Large intestine (tissue), 3 donors: Measurements from ENCODE around the gene MOGAT3. TPM values are rescaled to one million over a fixed set of nuclear protein-coding genes. Genes with fewer than 3 reads are reported as not detected.

Experiments used
- DNase-seq, 2 donors: peaks; one replicate each; pipeline versions ENCODE4 v3.0.0 to v3.0.0-alpha.2; 2013
- H3K27ac ChIP-seq: one replicate; pipeline ENCODE4 v1.5.1; 2013; ENCODE audit warnings: low read length
- H3K27me3 ChIP-seq: 2 replicates; pipeline ENCODE4 v1.6.1; 2013; ENCODE audit warnings: low read length; ENCODE audit not compliant: control insufficient read depth, insufficient read depth
- H3K36me3 ChIP-seq: 2 replicates; pipeline ENCODE4 v1.6.1; 2013; ENCODE audit warnings: low read length; ENCODE audit not compliant: control insufficient read depth, insufficient read depth
- H3K4me1 ChIP-seq: one replicate; pipeline ENCODE4 v1.6.1; 2013; ENCODE audit warnings: low read length; ENCODE audit not compliant: control insufficient read depth, insufficient read depth
- H3K4me3 ChIP-seq: one replicate; pipeline ENCODE4 v1.5.1; 2013; ENCODE audit warnings: low read length
- H3K9me3 ChIP-seq: one replicate; pipeline ENCODE4 v1.6.1; 2013; ENCODE audit warnings: mild to moderate bottlenecking, low read depth, low read length, moderate library complexity; ENCODE audit not compliant: control insufficient read depth
- WGBS: methylation state at CpG from one replicate; pipeline ENCODE4 v1.1.5; 2013; ENCODE audit warnings: low lambda C conversion rate; ENCODE audit not compliant: insufficient coverage; 5-methylcytosine and 5-hydroxymethylcytosine counted together
- polyA plus RNA-seq: library from polyadenylated mRNA; unstranded; fragments of 120-200 nt; gene quantifications from one replicate; pipeline ENCODE4 v1.2.1, GENCODE V29; 2013

Gene MOGAT3
- polyA plus RNA-seq, 1 donor: 72.1 TPM

DNA sequence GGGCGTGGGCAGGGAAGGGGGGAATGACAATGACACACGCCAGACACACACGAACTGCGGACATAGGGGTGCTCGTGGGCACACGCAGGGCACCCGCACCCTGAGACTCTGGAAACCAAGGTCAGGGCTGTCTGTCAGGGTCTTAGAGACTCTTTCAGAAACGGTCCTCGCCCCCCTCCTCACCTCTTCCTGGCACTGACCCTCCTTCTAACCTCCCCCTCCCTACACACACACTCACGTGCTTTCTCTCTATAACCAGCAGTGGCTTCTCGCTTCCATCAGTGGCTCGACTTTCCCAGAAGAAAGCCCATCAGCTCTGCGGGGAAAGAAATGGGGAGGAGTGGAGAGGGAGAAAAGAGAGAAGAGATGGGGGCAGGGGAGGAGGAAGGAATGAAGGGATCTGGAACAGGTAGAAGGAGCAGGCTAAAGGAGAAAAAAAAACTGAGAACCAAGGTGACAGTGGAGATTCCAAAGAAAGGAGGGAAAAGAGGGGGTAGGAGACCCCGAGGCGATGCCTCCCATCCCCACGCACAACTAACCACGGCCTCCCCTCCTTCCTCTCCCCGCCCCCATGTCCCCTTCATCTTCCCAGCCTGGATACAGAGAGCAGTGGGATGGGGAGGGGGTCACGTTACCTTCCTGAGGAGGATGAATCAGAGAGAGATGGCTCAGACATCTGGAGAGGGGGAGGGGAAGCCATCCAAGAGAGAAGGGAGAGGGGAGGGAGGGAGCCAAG lies 33.8 kb downstream of the MOGAT3 start:
- H3K4me3 ChIP-seq: no peak overlapping the region
- H3K36me3 ChIP-seq: no peaks in the 10 kb centered on the region
- peaks cover 93% of the 10 kb centered on the region for H3K27me3 ChIP-seq
- H3K27ac ChIP-seq: no peak overlapping the region
- peak in 1 of 2 donors; percentile 2 for DNase-seq
- peaks cover 46% of the 10 kb centered on the region for H3K4me1 ChIP-seq
- peaks cover 16% of the 10 kb centered on the region for H3K9me3 ChIP-seq
- WGBS: no CpG with 5 or more reads among the region's 19 CpGs

- Histone ChIP-seq H3K36me3 (no peaks in the 10 kb centered on the region), H3K27ac (no peak overlapping the region), H3K27me3 (peaks cover 92% of the 10 kb centered on the region), H3K9me3 (peaks cover 16% of the 10 kb centered on the region), H3K4me3 (no peak overlapping the region), H3K4me1 (peaks cover 41% of the 10 kb centered on the region)
- no peak for DNase-seq
- no CpG with 5 or more reads among the region's 11 CpGs for WGBS
These were observed 34.3 kb downstream of the MOGAT3 start for GRCh38 chr7:101166648-101166908.

- WGBS: no CpG with 5 or more reads among the region's 38 CpGs
These were observed 34.7 kb downstream of the MOGAT3 start for GRCh38 chr7:101165958-101166647.

GRCh38 chr7:101165075-101165957 lies 35.5 kb downstream of the MOGAT3 start, which contains the start of gene VGF:
VGF (minus strand) TSS chr7:101165569; CDS start chr7:101164843, 726 bp downstream.
- WGBS: 0% methylated on average over 6 of the region's 74 CpGs
- peak within 1 kb of the TSS; percentile 2 for H3K4me3 ChIP-seq
- peaks cover 41% of the 10 kb centered on the region for H3K4me1 ChIP-seq
- H3K9me3 ChIP-seq: peaks cover 16% of the 10 kb centered on the region
- H3K27me3 ChIP-seq: peaks cover 79% of the 10 kb centered on the region
- peaks cover 1% of the 10 kb centered on the region for H3K36me3 ChIP-seq
- no peak within 1 kb of the TSS for H3K27ac ChIP-seq
- peak; percentile 94 to 95 for DNase-seq

More at GRCh38 chr7:101165958-101166647, 34.7 kb downstream of the MOGAT3 start:
- H3K4me1 ChIP-seq: peaks cover 41% of the 10 kb centered on the region
- H3K27ac ChIP-seq: no peak overlapping the region
- H3K36me3 ChIP-seq: no peaks in the 10 kb centered on the region
- H3K9me3 ChIP-seq: peaks cover 16% of the 10 kb centered on the region
- H3K27me3 ChIP-seq: peaks cover 87% of the 10 kb centered on the region
- no peak overlapping the region for H3K4me3 ChIP-seq
- DNase-seq: peak in 1 of 2 donors; percentile 14

- Histone ChIP-seq H3K36me3 (peaks cover 12% of the 10 kb centered on the region), H3K27ac (no peak overlapping the region), H3K9me3 (peaks cover 12% of the 10 kb centered on the region), H3K4me1 (peaks cover 32% of the 10 kb centered on the region), H3K4me3 (no peak overlapping the region), H3K27me3 (peaks cover 68% of the 10 kb centered on the region)
- WGBS: no CpG with 5 or more reads among the region's 75 CpGs
- DNase-seq: peak in 1 of 2 donors; percentile 38
These were observed 36.6 kb downstream of the MOGAT3 start for GRCh38 chr7:101164071-101164840.

DNA sequence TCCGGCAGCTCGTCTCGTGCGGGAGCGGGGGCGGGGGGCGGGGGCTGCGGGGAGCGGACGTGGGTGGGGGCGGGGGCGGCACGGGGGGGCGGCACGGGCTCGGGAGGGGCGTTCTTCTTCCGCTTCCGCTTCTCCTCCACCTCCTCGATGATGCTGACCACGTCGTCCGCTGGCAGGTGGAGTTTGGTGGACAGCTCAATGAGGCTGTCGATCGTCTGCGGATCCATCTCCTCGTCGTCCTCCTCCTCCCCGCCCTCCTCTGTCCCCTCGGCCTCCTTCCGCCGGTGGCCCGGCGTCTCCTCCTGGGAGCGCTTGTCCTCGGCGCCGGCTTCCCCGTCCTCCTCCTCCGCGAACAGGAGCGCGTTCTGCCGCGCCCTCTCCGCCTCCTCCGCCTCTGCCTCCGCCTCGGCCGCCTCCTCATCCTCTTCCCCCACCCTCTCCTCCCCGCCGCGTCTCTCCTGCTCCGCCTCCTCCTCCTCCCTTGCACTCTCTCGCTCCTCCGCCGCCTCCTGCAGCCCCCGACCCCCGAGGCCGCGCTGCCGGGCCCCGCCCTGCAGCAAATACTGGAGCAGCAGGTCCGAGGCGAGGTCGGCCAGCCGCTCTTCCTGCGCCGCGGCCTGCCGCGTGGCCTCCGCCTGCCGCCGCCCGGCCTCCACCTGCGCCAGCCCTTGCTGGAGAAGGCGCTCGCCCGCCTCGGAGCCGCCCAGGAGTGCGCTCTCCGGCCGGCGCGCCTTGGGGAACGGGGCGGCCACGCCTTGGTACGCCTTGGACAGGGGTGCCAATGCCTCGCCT lies 37.4 kb downstream of the MOGAT3 start:
- peaks cover 12% of the 10 kb centered on the region for H3K9me3 ChIP-seq
- H3K36me3 ChIP-seq: peaks cover 19% of the 10 kb centered on the region
- peaks cover 31% of the 10 kb centered on the region for H3K4me1 ChIP-seq
- WGBS: no CpG with 5 or more reads among the region's 92 CpGs
- H3K4me3 ChIP-seq: peak overlapping the region; percentile 21
- no peak overlapping the region for H3K27ac ChIP-seq
- peak in 1 of 2 donors; percentile 28 for DNase-seq
- H3K27me3 ChIP-seq: peaks cover 61% of the 10 kb centered on the region

GRCh38 chr7:101162551-101163278 lies 38.1 kb downstream of the MOGAT3 start:
- peaks cover 53% of the 10 kb centered on the region for H3K27me3 ChIP-seq
- H3K36me3 ChIP-seq: peaks cover 25% of the 10 kb centered on the region
- H3K4me3 ChIP-seq: no peak overlapping the region
- WGBS: no CpG with 5 or more reads among the region's 74 CpGs
- H3K4me1 ChIP-seq: peaks cover 31% of the 10 kb centered on the region
- H3K9me3 ChIP-seq: peaks cover 12% of the 10 kb centered on the region
- H3K27ac ChIP-seq: no peak overlapping the region
- peak in 1 of 2 donors; percentile 74 for DNase-seq

DNA sequence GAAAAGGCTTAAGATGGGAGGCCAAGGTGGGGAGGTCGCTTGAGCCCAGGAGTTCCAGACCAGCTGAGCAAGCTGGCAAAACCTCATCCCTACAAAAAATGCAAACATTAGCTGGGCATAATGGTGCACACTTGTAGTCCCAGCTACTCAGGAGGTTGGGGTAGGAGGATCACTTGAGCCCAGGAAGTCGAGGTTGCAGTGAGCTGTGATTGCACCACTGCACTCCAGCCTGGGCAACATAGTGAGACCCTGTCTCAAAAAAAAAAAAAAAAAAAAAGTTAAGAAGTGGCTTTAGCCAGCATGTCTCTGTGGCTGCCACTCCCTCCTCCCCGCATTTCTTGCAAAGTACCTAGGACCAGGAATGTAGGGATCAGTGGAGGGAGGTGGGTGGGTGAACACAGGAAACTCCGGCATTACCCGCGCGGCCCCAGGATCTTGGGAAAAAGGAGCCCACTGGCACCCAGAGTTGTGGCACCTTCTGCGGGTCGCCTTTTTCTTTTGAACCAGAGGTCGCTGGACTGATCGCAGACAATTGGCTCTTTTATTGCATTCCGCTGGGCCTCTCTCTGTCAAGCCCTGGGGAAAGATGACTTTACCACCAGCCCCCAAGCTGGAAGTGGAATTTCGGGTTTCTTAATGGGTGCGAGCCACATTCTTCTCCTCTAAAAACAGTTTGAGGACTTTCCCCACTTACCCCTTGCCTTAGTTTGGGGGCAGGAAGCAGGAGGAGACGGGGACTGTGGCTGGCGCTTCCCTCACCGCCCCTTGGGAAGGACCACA lies 39.0 kb downstream of the MOGAT3 start:
- Histone ChIP-seq H3K27ac (no peak overlapping the region), H3K4me1 (peaks cover 31% of the 10 kb centered on the region), H3K9me3 (peaks cover 12% of the 10 kb centered on the region), H3K4me3 (no peak overlapping the region), H3K27me3 (peaks cover 45% of the 10 kb centered on the region), H3K36me3 (peaks cover 33% of the 10 kb centered on the region)
- WGBS: no CpG with 5 or more reads among the region's 17 CpGs
- DNase-seq: peak in 1 of 2 donors; percentile 1
